GM12891 (cell line): Measurements from ENCODE around the gene PYGO2.

Source experiments
- POLR2A ChIP-seq: IDR thresholded peaks from 2 replicates; pipeline ENCODE4 v1.6.1; 2011; ENCODE audit warnings: low read depth, low read length, control low read depth
- POLR2AphosphoS5 ChIP-seq: IDR thresholded peaks from 2 replicates; pipeline ENCODE4 v1.6.1; 2011; ENCODE audit warnings: low read depth, low read length, control low read depth
- POU2F2 ChIP-seq: IDR thresholded peaks from 2 replicates; pipeline ENCODE4 v1.6.1; 2011; ENCODE audit warnings: low read depth, mild to moderate bottlenecking, control low read depth, low read length, moderate library complexity
- SPI1 ChIP-seq: IDR thresholded peaks from 2 replicates; pipeline ENCODE4 v1.6.1; 2011; ENCODE audit warnings: low read depth, low read length, control low read depth
- TAF1 ChIP-seq: IDR thresholded peaks from 2 replicates; pipeline ENCODE4 v1.6.1; 2011; ENCODE audit warnings: low read depth, low read length, control low read depth

DNA sequence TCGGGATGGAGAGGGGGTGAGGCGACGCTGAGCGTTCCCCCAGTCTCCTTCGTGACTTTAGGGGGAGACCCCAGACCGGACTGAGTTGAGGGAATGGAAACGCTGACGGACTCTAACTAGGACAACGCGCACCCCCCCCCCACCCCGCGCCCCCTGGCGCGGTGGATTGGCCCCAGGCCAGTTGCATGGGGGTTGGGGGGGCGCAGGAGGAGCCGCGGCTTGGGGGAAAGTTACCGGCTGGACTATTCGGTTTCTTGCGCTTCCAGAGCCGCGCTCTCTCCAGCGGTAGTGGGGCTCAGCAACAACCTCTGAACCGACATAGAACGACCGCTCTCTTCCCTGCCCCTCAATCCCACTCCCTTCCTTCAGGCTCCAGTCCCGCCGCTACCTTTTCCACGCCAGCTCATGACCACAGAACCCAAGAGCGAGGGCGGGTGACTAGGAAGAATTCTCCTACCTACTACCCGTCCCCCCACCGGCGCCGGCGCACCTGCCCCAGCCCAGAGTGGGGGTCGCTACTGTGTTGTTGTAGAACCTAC lies 41.7 kb upstream of the PYGO2 start:
- no peak for TF ChIP-seq POLR2A
- no peak for TF ChIP-seq TAF1
- no peak for TF ChIP-seq POLR2AphosphoS5
- no peak for TF ChIP-seq POU2F2
- TF ChIP-seq SPI1 = no peak
